GM19468 (cell line): Measurements from ENCODE around the gene BBIP1.

Experiments used
- ATAC-seq: cut with Tn5 transposase; IDR thresholded peaks from one replicate; pipeline ENCODE4 v1.9.1; 2021; ENCODE audit warnings: mild to moderate bottlenecking, moderate library complexity, moderate number of reproducible peaks; ENCODE audit not compliant: unreplicated experiment; ENCODE audit errors: extremely low read depth

BBIP1 gene

DNA sequence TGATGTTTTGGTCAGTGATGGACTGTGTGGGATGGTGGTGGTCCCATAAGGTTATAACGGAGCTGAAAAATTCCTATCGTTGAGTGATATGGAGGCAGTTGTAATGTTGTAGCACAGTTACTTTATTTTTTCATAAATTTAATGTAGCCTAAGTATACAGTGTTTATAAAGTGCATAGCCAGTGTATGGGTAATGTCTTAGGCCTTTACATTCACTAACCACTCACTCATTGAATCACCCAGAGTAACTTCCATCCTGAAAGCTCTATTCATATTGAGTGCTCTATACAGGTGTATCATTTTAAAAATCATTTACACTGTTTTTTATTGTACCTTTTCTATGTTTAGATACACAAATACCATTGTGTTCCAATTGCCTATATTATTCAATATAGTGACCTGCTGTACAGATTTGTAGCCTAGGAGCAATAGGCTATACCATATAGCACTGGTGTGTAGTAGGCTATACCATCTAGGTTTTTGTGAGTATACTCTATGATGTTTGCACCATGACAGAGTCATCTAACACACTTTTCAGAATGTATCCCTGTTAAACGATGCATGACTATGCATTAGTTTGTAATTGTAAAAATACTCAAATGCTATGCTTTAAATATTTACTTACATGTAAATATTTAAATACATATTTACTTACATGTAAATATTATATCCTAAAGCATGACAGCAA is 26.2 kb downstream of the BBIP1 start:
- no peak for ATAC-seq

DNA sequence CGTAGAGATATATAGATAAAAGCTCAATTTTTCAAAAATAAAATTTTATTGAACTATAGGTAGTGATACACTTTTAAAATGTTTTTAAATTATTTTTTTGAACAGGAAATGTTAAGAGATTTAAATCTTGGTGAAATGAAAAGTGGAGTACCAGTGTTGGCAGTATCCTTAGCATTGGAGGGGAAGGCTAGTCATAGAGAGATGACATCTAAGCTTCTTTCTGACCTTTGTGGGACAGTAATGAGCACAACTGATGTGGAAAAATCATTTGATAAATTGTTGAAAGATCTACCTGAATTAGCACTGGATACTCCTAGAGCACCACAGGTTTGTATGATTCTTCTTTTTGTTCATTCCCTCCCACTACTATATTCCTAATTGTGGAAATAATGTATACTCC is 31.4 kb downstream of the BBIP1 start:
- no peak for ATAC-seq

DNA sequence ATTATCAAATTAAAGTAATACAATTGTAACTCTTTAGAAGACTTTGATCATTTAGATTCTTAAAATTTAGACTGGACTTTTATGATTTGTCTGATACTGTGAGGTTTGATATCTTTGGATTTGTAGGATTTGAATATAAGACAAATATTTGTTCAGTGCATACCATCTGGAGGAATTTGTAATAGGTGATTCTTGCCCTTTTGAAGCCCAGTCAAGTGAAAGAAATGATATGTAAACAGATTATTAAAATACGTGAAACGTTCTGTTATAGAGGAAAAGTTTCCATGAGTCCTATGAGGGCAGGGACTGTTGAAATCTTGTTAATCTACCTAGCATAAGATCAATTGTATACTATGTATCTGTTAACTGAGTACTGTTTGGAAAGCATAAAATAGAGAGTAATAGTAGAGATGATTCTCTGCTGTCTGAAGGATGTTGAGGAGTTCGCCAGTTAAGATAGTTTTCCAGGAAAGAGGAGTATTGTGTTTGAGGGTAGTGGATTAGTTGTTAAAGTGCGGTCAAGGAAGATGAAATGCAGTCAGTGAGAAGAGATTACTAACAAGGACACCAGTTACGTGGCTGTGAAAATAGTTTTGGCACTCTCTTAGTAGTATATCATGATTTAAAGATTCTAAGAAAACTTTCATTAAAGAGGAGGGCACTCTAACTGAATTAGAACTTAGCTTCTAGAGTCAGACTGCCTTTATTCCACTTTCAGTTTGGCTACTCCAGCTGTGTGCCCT is 32.9 kb downstream of the BBIP1 start:
- no peak for ATAC-seq

DNA sequence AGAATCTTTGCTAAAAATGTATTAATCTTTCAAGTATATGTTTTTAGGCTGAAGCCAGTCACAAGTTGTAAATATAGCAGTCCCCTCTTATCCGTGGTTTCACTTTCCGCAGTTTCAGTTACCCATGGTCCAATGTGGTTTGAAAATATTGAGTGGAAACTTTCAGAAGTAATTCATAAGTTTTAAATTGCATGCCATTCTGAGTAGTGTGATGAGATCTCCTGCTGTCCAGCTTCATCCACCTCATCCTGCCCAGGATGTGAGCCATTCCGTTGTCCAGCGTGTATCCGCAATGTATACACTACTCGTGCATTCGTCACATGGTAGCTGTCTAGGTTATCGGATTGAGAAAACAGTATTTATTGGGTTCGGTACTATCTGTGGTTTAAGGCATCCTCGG is 35.1 kb downstream of the BBIP1 start:
- no peak for ATAC-seq

DNA sequence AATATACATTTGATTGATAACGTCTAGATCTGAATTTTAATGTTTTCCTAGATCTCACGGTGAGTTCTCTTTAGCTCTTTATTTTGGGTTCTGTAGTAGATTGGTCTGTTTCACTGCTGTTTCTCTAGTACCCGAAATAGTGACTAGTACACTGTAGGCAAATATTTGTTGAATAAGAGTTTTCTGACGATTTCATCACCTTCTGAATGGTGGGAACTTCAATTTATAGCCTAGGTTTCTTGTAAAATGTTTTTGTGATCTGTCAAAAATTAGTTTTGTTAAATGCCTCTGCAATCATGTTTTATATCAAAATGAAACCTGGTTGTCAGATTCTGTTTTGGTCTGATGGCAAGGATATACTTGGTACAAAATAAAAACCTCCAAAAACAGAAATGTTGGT is 37.1 kb downstream of the BBIP1 start:
- no peak for ATAC-seq

DNA sequence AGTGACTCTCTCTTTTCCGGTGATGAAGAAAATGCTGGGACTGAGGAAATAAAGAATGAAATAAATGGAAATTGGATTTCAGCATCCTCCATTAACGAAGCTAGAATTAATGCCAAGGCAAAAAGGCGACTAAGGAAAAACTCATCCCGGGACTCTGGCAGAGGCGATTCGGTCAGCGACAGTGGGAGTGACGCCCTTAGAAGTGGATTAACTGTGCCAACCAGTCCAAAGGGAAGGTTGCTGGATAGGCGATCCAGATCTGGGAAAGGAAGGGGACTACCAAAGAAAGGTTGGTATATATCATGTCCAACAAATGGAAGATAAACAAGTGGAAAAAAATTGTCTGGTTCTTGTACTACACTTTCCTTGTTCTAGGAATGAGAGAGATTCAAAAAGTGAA is 37.7 kb downstream of the BBIP1 start:
- ATAC-seq, result no peak

DNA sequence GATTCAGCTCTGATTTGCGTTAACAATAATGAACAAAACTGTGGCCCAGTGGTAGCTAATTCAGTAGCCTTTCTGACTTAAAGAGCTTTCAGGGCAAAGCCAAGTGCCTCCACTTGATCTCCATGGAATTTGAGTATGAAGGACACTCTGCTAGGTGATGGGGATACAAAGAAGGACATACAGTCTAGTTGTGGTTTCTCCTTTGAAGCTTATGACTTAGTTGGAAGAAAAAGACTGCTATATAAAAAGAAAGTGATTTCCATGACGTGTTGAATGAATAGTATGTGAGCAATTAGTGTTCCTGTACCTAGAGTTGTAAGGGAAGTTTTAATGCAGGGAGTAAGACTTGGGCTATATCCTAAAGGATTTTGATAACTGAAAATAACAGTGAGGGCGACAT is 39.0 kb downstream of the BBIP1 start:
- no peak for ATAC-seq

DNA sequence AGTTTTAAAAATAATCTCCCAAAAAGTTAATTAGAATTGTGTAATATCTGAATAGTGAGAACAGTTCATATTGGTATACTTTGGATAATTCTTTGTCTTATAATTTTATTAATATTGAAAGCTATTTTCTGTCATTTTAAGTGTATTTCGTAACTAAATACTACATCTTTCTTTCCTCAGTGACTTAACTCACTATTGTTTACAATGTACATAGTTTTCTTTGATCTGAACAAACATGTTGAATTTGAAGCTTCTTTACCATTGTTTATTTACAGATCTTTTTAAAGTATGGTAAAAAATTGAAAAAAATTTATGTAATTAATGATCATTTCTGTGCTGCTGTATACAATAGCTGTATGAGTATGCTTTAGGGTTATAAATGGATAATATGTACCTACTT is 42.2 kb downstream of the BBIP1 start:
- ATAC-seq, result no peak

DNA sequence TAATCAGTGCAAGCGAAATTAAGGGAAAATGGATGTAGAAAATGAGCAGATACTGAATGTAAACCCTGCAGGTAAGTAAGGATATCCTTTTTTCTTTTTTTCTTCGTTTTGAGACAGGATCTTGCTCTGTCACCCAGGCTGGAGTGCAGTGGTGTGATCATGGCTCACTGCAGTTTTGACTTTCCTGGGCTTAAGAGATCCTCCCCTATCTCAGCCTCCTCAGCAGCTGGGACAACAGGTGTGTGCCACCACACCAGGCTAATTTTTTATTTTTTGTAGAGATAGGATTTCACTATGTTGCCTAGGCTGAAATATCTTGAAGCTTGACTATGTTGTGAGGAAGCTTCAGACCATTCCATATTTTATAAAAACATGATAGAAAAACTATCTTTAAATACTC is 43.0 kb downstream of the BBIP1 start:
- no peak for ATAC-seq

DNA sequence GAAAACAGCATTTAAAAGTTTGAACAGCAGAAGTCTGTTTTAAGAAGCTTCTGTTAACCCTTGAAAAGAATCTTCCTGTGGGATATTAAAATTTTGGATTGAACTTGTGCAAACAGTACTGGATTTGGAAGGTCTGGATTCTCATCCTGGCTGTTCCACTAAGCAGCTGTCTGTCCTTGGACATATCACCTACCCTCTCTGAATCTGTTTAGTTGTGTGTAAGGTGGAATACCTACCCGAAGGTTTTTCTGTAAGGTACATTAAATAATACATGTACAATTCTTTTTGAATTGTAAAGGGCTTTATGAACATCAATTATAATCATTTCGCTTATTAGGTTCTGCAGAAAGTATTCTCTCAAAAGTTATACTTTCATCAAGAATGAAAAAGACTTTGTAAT is 45.0 kb downstream of the BBIP1 start:
- ATAC-seq, result no peak

DNA sequence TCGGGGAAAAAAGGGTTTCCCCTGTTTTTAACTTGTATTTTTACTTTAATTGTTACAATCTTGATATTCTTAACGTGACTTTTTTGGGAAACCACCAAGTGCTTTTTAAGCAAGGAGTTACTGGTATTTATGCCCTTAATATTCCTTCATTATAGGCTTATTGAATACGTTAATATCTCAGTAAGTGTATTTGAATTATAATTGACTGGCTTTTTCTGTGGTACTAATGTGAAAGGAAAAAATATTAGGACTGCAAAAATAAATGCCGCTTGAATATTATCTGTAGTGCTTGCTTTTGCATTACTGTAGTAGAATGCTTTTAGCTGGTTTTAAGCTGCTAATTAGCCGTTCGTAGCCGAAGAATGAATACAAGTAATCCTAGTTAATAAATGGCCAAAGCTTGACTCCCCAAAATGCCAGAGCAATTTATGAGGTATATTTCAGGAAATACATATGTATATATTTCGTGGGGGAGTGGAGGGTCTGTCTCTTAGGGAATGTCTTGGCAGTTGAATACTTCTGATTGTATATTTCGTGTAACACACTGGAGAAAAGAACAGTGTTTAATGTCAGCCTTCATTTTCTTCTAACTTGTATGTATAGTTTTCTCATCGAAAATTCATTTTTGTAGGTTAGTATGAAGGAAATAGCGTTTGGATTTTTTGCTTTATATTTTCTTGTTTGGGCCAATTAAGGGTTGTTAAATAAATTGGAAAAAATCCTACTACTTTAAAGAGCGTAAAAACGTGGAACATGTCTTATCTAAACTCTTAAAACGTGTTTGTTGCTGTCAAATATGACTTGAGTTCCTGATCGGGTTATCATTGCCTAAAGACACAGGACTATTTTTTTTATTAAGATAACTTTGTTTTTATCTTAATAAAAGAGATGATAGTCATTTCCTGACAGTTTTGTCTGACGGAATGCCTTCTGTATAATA is 45.7 kb downstream of the BBIP1 start:
- ATAC-seq, result no peak

DNA sequence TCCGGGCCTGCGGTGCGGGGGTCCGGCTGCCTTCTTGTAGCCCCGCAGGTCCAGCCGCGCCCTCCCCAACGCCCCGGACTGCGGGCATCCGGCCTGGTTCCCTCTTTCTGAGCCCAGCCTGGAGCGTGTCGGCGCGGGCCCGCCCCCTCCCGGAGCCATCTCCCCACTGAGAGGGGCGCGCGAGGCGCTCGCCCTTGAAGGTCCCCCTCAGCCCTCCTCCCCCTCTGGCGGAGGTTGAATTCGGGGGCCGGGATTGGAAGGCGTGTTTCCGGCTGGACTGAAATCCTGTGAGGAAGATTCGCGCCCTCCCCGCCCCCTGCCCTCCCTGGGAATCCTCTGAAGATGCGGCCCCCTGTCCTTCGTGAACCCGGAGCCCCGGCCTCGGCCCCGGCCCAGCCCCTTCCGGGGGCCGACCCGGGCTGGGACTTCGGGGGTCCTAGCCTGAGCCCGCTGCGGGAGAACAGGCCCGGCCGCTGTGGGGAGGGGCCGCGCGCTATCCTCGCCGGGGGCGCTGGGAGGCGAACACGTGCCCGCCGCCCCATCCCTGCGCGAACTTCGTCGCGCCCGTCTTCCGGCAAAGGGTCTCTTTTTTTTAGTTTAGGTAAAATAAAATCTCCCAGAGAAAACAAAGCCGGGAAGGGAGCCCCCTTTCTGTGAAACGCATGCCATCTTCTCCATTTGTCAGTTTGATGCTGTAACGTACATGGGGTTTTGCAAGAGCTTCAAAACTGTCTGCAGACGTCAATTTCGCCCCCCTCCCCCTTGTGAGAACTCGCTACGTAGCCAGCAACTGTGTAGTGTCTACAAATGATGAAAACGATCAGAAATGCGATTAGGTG is 46.6 kb downstream of the BBIP1 start:
- peak; percentile 5 for ATAC-seq

DNA sequence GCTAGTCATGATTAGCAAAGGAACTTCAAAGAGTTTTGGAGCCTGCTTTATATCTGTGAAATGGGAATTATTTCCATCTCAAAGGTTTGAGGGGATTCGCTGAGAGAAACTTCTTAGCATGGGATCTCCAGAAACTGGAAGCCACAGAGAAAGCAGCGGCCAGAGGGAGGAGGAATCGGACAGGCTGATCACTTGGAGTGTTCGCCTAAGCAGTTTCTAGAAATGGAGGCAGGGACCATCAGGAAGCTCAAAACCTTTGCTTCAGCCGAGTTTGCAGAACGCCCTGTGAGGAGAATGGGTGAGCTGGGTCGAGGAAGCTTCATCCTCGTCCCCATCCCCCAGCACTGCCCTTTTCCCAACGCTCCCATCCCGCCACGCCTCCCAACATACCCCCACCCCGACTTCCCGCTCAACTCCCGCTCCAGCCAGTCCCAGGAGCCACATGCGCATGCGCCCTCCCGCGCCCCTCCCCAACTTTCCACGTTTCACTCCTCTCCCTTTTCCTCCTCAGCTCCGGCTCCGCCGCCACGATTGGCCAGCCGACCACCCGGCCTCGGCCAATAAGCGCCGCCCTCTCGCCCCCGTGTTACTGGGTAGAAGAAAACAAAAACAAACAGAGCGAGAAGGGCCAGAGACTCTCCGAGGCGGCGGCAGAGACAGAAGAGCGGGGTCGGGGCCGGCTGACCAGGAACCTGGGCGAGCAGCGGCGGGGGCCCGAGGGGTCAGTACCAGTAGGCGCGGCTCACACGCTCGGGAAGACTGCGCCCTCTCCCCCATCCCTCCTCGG is 47.5 kb downstream of the BBIP1 start, which contains the start of gene PDCD4:
TSS of gene PDCD4 (plus strand) at position 631 of the 787 bp plus-strand sequence. CDS start 4,100 bp downstream, outside the sequence.
- peak; percentile 61 for ATAC-seq

DNA sequence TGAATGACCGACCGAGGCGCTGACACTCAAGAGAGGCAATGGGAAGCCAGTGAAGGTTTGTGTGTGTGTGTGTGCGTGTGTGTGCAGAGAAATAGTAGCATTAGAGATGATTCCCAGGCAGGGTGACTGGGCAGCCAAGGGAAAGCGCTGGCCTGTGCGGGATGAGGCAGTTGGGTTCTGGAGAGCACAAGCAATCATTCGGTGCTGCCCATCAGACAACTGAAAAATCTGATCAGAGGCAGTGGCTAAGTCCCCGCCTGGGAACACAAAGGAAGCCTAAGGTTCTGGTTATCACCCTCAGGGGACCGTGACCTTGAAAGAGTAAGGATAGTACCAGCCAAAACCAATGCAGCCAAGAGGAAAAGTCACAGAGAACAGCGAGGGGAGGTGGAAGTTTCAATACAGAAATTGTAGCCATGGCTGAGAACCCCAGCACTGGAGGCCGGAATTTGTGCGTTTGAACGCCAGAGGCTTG is 48.1 kb downstream of the BBIP1 start:
- ATAC-seq, result no peak

DNA sequence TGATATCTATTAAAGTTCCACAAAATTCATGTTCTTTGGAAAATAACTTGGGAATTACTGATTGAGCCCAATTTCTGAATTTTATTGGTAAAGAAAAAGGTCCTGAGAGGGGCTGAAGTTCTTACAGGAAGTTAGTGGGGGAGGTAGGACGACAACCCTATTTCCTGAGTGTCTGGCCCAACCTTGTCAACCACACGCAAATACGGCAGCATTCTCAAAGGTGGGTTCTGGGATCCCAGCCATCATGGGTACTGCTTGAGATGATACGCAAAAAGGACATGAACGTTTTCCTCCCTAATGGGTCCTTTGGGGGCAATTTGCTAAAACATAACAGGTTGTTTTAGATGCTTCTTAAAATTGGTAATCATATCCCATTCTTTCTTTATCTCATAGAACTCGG is 50.0 kb downstream of the BBIP1 start:
- ATAC-seq, result no peak

DNA sequence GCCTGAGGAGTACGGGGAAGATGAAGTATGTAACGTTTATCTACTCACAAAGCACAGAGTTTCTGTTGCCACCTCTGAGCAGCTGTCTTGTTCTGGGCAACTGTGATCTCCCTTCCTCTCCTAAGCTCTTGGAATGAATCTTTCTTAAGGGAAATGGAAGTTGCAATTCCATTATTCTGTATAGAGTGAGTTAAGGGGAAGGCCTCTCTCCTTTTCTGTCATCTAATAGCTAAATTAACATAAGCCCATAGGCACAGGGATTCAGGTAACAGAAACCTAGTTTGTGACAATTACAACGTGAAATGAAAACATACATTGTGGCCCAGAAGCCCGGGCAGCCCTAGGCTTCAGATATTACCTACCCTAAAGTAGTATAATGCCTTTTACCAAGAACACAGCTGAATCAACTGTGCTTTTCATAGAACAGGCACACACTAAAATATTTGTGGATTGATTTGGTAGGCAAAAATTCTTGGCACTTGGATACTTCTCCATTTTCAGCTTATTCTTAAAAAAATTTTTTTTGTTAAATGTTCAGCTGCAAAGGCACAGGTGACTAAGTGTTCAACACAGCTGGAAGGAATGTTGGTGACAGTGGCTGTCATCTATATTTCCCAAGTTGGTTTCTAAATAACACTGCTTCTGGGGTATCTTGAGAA is 51.0 kb downstream of the BBIP1 start:
- ATAC-seq, result no peak

DNA sequence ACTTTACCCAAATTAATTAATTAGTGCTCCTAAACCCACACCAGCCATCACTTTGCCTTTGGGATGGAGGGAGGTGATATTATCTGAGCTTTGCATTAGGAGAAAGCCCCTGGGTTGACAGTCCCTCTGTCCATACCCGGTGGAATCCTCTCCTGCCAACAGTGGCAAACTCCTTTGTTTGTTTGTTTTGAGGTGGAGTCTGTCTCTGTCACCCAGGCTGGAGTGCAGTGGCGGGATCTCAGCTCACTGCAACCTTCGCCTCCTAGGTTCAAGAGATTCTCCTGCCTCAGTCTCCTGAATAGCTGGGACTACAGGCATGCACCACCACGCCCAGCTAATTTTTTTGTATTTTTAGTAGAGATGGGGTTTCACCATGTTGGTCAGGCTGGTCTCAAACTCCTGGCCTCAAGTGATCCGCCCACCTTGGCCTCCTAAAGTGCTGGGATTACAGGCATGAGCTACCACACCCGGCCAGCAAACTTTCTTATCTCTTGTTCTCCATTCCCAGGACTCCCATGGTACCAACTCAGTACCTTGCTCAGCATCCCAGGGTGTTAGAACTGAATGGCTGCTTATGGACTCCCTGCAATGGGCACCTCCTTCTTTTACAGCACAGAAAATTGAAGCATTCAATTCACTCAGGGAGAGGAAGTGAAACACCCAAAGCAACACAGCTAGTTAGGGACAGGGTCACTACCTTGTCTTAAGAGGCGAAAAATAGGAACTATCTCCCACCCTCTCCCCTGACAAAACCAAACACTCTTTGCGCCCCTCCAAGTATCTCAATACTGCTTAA is 51.8 kb downstream of the BBIP1 start:
- ATAC-seq, result peak; percentile 20
